HG02852 (cell line): ENCODE measurements around the gene CTNNBIP1.
"Not testable (repeated sequence)": the region's sequence is repeated elsewhere in the genome, so short reads cannot be mapped to it uniquely, and the experiment has no call there.

Experiments
- ATAC-seq: cut with Tn5 transposase; IDR thresholded peaks from one replicate; pipeline ENCODE4 v1.9.1; 2021; ENCODE audit warnings: mild to moderate bottlenecking, moderate library complexity; ENCODE audit not compliant: unreplicated experiment

The CTNNBIP1 gene

DNA sequence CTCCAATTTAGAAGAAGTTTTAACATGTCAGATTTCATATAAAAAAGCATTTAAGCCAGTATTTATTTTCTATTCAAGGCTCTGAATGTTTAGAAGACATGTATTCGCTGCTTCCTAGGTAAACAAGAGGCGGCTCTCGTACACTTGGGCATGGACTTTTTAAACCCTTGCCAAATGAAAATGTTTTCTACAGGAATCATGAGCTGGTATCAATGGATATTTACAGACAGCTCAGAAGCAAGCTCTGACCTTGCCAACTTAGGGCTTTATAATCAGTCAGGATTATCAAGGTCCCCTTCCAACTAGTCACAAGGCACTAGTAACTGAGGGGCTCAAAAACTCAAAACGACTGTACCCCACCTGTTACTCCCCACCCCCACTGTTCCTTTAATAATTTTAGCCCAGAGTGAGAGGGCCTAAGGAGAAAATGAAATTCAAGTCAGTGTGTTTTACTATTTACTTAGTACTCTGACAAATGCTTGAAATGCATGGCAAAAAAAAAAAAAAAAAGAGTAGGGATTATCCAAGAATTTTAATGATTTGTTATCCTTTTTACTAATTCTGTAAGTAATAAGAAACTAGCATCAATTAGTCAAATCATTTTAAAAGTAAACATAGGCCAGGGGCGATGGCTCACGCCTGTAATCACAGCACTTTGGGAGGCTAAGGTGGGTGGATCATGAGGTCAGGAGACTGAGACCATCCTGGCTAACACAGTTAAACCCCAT, 98.7 kb downstream of the CTNNBIP1 start:
- ATAC-seq, result no peak

DNA sequence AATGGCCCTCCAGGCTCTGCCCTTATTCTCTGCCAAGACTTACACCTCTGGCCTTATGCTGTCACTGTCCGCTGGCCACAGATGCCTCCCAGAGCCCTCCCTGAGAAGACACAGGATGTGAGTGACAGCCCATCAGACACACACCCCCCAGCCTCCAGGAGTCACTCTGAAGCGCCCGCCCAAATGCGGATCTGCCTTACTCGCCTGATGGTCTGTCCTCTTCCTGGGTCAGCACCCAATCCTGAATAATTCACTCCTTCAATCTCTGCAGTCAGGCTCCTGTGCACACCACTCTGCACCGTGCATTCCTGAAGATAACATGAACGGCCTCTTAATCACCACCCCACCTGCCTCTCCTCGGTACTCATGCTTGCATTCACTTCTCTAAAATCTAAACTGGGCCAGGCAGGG, 101.0 kb downstream of the CTNNBIP1 start:
- no peak for ATAC-seq

DNA sequence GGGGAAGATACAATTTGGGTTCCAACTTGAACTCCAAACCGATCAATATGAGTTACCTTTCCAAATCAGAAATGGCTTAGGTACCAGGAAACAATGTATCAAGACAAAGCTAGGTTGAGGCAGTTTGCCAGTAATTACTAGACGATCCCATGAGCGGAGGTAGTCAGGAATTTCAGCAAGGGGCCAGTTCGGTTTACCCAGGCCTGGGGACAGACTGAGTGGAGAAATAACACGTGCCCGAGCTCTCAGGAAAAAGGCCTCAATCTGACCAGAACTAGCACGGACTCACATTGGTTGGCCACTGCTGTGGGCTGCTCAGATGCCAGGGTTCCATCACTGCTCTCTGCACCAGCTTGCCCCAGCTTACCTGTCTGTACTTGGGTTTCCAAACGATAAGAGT, 101.6 kb downstream of the CTNNBIP1 start:
- ATAC-seq, result no peak

DNA sequence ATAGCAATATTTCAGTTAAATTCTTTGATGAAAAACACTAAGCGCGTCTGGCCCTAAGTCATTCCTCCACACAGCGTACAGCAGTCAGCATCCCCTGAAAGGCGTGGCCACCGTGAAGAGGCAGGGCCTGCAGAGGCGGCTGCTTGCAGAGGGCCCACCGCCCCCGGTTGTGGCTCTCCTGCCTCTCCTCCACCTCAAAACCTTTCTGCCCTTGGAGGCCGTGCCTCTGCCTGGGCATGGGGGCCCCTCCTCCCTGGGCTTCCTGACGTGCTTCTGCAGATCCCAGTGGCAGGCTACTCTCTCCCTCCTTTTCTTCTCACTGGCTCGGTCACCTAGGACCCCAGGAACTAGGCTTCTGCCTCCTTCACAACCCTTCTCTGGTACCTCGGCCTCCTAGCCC, 102.5 kb downstream of the CTNNBIP1 start:
- no peak for ATAC-seq

DNA sequence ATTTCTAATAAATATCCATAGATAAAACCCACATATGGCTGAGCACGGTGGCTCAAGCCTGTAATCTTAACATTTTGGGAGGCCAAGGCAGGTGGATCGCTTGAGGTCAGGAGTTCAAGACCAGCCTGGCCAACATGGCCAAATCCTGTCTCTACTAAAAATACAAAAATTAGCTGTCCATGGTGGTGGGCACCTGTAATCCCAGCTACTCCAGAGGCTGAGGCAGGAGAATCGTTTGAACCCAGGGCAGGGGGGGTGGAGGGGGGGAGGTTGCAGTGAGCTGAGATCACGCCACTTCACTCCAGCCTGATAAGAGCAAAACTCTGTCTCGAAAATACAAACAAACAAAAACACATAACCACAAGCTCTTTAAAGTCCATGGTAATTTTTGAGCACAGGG, 104.1 kb downstream of the CTNNBIP1 start:
- not testable (repeated sequence) for ATAC-seq

DNA sequence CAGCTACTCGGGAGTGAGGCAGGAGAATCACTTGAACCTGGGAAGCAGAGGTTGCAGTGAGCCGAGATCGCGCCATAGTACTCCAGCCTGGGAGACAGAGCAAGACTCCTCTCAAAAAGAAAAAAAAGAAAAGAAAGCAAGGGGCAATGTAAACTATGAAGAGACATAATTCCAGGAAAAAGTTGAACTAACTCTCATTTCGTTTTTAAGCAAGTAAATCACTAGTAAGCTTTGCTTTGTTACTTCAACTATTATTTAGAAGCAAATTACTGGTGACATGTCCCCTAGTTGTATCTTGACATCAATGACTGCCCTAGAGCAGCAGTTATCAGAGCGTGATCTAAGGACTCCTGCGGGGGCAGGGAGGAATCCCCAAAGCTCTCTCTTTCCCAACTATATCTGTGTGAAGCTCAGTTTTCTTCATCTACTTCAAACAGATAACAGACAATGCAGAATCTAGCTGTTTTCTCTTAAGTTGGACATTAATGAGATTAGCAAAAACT, 105.0 kb downstream of the CTNNBIP1 start:
- ATAC-seq, result no peak

DNA sequence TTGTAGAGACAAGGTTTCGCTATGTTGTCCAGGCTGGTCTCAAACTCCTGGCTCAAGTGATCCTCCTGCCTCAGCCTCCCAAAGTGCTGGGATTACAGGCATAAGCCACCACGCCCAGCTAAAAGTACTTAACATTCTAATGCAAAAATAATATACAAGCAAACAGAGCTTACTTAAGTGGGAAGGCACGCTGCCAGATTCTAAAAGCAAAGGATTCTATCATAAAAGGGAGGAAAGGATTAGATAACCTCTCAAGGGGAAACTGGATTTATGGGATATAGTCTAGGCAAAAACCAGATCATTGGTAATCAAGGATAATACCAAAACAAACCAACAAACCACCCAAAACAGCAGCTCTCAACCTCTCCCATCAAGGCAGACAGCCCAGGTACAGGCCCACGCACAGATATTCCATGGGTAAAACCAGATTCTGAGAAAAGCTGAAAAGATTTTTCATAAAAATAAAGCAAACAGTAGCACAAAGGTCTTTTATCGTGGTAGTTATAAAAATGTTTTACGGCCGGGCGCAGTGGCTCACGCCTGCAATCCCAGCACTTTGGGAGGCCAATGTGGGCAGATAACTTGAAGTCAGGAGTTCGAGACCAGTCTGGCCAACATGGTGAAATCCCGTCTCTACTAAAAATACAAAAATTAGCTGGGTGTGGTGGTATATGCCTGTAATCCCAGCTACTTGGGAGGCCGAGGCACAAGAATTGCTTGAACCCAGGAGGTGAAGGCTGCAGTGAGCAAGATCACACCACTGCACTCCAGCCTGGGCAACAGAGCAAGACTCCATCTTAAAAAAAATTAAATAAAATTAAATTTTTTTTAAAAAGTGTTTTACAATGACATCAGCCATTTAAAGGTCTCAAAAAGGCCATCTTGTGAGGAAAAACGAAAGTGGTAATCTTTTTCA, 106.8 kb downstream of the CTNNBIP1 start:
- ATAC-seq, result not testable (repeated sequence)

DNA sequence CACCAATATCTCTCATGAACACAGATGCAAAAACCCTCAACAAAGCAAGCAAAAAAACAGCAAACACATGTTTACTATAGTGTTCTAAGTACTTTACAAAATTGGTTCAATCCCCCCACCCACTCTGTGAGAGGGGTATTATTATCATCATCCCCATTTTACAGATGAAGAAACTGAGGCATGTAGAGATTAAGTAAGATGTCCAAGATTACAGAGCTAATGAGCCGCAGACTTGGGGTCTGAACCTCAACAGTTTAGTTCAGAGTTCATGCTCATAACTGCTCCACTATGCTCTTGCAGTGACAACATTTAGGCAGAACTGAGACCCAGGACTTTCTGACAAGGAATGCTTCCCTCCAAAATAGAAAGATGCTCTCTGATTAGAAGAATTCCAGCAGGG, 108.2 kb downstream of the CTNNBIP1 start:
- ATAC-seq, result no peak
